Adrenal gland (tissue), 12 donors: ENCODE data around the gene NELFB. TPM values are rescaled to one million over a fixed set of nuclear protein-coding genes. Genes with fewer than 3 reads are reported as not detected.

ENCODE experiments used
- DNase-seq, 7 donors: peaks; one replicate each; pipeline ENCODE4 v3.0.0-alpha.2; 2019 to 2020
- H3K27ac ChIP-seq, 5 donors: fragments of 200-600 bp; sonication (generic) in 4 of 5; 1 replicate in 3 of 5; 2 replicates in 2 of 5; pipeline versions ENCODE4 v1.5.1 to v1.8.0; 2016 to 2020; ENCODE audit warnings: mild to moderate bottlenecking in 1 of 5
- H3K27me3 ChIP-seq: fragments of 200-600 bp; 2 replicates; pipeline ENCODE4 v1.8.0; 2021
- H3K36me3 ChIP-seq, 2 donors: fragments of 200-600 bp; replicated peaks in 1 of 2; 1 replicate in 1 of 2; 2 replicates in 1 of 2; pipeline versions ENCODE4 v1.5.1 to v1.8.0; 2018 to 2022
- H3K4me1 ChIP-seq, 2 donors: fragments of 200-600 bp; replicated peaks in 1 of 2; 1 replicate in 1 of 2; 2 replicates in 1 of 2; pipeline versions ENCODE4 v1.5.1 to v1.8.0; 2018 to 2021
- H3K4me3 ChIP-seq, 4 donors: fragments of 200-600 bp; sonication (generic) in 3 of 4; one replicate each; pipeline ENCODE4 v1.5.1; 2016 to 2018
- H3K9me3 ChIP-seq, 3 donors: fragments of 200-600 bp; sonication (generic) in 1 of 3; replicated peaks in 1 of 3; 1 replicate in 2 of 3; 2 replicates in 1 of 3; pipeline versions ENCODE4 v1.5.1 to v1.8.0; 2016 to 2021
- POLR2A ChIP-seq, 2 donors: fragments of 450-650 bp; IDR thresholded peaks; one replicate each; pipeline ENCODE4 v1.6.1; 2017; ENCODE audit warnings: antibody characterized with exemption in 2 of 2, mild to moderate bottlenecking in 2 of 2, moderate library complexity in 1 of 2
- WGBS, 4 donors: extraction: QIAGEN DNeasy Blood & Tissue Kit in 2 of 4; methylation state at CpG; one replicate each; pipeline versions ENCODE4 v1.1.5 to v1.1.7; 2013 to 2017; 5-methylcytosine and 5-hydroxymethylcytosine counted together
- intact Hi-C, 2 donors: fragments of 100-400 bp; cut with DNase I; formaldehyde crosslinking; loops; one replicate each; pipeline versions ENCODE4 v1.14.1 to v1.15.0; 2022 to 2023
- polyA plus RNA-seq, 3 donors: library from polyadenylated mRNA; stranded (reverse); fragments of 200-250 nt in 2 of 3; fragments of 350-450 nt in 1 of 3; fragmentation: Illumina TruSeq in 1 of 3; extraction: RNeasy Lipid Tissue Mini Kit (QIAGEN cat#74804) in 1 of 3; gene quantifications; one replicate each; pipeline ENCODE4 v1.2.3, GENCODE V29; 2013 to 2014
- total RNA-seq, 9 donors: library from RNA; depleted of rRNA in 4 of 9; stranded (reverse); fragments of >200 nt in 4 of 9; fragments of 120-200 nt in 1 of 9; fragmentation: NEBNext Ultra II Directional in 1 of 9; extraction: Animal tissue kit (Norgen Biotek cat#: 25700) in 1 of 9; gene quantifications; one replicate each; pipeline versions ENCODE4 v1.1.0 to v1.2.4, GENCODE V29; 2013 to 2023
- TF ChIP-seq, protein P1 (sequence below), 6 experiments: fragments of 450-650 bp in 4 of 6; fragments of 200-600 bp in 2 of 6; sonication (generic) in 1 of 6; IDR thresholded peaks; 1 replicate in 5 of 6; 2 replicates in 1 of 6; pipeline versions ENCODE4 v1.5.1 to v1.8.0; 2016 to 2021; ENCODE audit warnings: antibody characterized with exemption in 6 of 6, mild to moderate bottlenecking in 2 of 6, moderate library complexity in 1 of 6
- donor health status: healthy with polysubstance abuse.
- donor health status: Bipolar disorder and iron deficiency.
- donor health status: DM: yes; HTN: yes; CAD: no.
- donor health status: DM: no; HTN: no; CAD: no.
- donor health status: DM: no; HTN: no; CAD: no.
- donor health status: DM: yes; HTN: yes; CAD: no.

Gene NELFB
- total and polyA plus RNA-seq, 12 donors: 10.9 to 56.3 (median 36.9) TPM

DNA sequence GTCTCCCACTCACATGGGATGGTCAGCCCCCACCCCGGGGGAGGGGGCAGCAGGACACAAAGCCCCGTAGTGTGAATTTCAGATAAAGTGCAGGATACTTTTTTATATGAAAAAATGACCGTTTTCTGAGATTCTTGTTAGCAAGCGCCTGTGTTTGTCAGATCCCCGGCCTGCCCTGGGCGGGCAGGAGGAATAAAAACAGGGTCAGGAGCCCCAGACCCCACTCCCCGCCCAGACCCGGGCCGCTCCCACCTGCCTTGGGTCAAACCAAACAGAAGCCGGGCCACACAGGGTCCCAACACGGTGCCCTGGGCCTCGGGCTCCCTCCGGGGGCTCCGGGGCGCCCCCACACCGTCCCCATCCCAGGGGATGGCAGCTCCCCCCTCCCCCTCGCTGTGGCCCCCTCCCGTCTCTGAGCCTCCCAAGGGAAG lies 60.5 kb downstream of the NELFB start:
- H3K4me3 ChIP-seq: peak overlapping the region in 1 of 4 donors; percentile 45
- peaks cover 0 to 12% of the 10 kb centered on the region in 2 donors for H3K4me1 ChIP-seq
- no peak for TF ChIP-seq POLR2A (IDR thresholded peaks at IDR 0.05)
- TF ChIP-seq, protein P1, sequence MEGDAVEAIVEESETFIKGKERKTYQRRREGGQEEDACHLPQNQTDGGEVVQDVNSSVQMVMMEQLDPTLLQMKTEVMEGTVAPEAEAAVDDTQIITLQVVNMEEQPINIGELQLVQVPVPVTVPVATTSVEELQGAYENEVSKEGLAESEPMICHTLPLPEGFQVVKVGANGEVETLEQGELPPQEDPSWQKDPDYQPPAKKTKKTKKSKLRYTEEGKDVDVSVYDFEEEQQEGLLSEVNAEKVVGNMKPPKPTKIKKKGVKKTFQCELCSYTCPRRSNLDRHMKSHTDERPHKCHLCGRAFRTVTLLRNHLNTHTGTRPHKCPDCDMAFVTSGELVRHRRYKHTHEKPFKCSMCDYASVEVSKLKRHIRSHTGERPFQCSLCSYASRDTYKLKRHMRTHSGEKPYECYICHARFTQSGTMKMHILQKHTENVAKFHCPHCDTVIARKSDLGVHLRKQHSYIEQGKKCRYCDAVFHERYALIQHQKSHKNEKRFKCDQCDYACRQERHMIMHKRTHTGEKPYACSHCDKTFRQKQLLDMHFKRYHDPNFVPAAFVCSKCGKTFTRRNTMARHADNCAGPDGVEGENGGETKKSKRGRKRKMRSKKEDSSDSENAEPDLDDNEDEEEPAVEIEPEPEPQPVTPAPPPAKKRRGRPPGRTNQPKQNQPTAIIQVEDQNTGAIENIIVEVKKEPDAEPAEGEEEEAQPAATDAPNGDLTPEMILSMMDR (IDR thresholded peaks at IDR 0.05): no peak
- no peaks in the 10 kb centered on the region for H3K36me3 ChIP-seq
- peak in 2 of 7 donors; percentile 20 to 45 for DNase-seq
- no peak overlapping the region for H3K27ac ChIP-seq
- peaks cover 8% of the 10 kb centered on the region for H3K27me3 ChIP-seq
- no peaks in the 10 kb centered on the region for H3K9me3 ChIP-seq
- 24 to 45% (median 35%) methylated on average over 8 to 18 of the region's 18 CpGs for WGBS, 4 donors
- intact Hi-C loops: no loop called here

GRCh38 chr9:137316012-137316981 lies 61.2 kb downstream of the NELFB start:
- peaks cover 8% of the 10 kb centered on the region for H3K27me3 ChIP-seq
- no peaks in the 10 kb centered on the region for H3K9me3 ChIP-seq
- intact Hi-C loops: no loop called here
- H3K4me1 ChIP-seq: peaks cover 0 to 12% of the 10 kb centered on the region in 2 donors
- H3K36me3 ChIP-seq: no peaks in the 10 kb centered on the region
- WGBS, 4 donors: 0 to 45% (median 9%) methylated on average over 12 to 81 of the region's 83 CpGs
- no peak overlapping the region for H3K27ac ChIP-seq
- H3K4me3 ChIP-seq: peak overlapping the region in 1 of 4 donors; percentile 45
- peak in 6 of 7 donors; percentile 15 to 52 (median 33) for DNase-seq
- no peak for TF ChIP-seq POLR2A (IDR thresholded peaks at IDR 0.05)
- TF ChIP-seq, protein P1 (IDR thresholded peaks at IDR 0.05): no peak

- Histone ChIP-seq H3K4me1 (peaks cover 0 to 12% of the 10 kb centered on the region in 2 donors), H3K27ac (no peak overlapping the region), H3K4me3 (no peak overlapping the region), H3K27me3 (peaks cover 8% of the 10 kb centered on the region), H3K9me3 (no peaks in the 10 kb centered on the region), H3K36me3 (no peaks in the 10 kb centered on the region)
- DNase-seq: peak in 2 of 7 donors; percentile 6 to 44
- 85 to 94% (median 93%) methylated on average over 6 to 19 of the region's 19 CpGs for WGBS, 4 donors
- no peak for TF ChIP-seq POLR2A (IDR thresholded peaks at IDR 0.05)
- TF ChIP-seq, protein P1 (IDR thresholded peaks at IDR 0.05): no peak
- intact Hi-C loops: no loop called here
Observed at GRCh38 chr9:137317021-137317717, 62.0 kb downstream of the NELFB start.
